ENCODE measurements around the gene LIME1. TPM values are rescaled to one million over a fixed set of nuclear protein-coding genes. Genes with fewer than 3 reads are reported as not detected.

LIME1 gene
- polyA plus RNA-seq, 1 experiment, result 1.5 TPM

- Histone ChIP-seq H3K27ac (ENCODE audit: low read depth, low read length) (no peak overlapping the region), H3K4me3 (ENCODE audit: low read depth, low read length) (no peak overlapping the region), H3K9me3 (ENCODE audit: control insufficient read depth, insufficient read depth, low read length) (no peaks in the 10 kb centered on the region; the same call in 1 of the 2 replicates), H3K27me3 (ENCODE audit: control insufficient read depth, insufficient read depth, low read length) (no peaks in the 10 kb centered on the region)
- CTCF ChIA-PET, result no interaction called here
- no peak for TF ChIP-seq CTCF (IDR thresholded peaks at IDR 0.05; ENCODE audit: low read depth, low read length)
- POLR2A ChIA-PET, result interaction anchor here (0.6 kb wide), 1 partner anchor 15 kb away, joined by 5 read pairs; no protein-coding TSS in a partner anchor
- DNase-seq (ENCODE audit: low read depth, low spot score), result no peak
Measured at GRCh38 chr20:63758152-63758551, 21.7 kb downstream of the LIME1 start.

- CTCF ChIA-PET, result interaction anchor here (0.6 kb wide), 1 partner anchor 112 kb away, joined by 3 read pairs; no protein-coding TSS in a partner anchor
- no peak overlapping the region for H3K4me3 ChIP-seq (ENCODE audit: low read depth, low read length)
- no peaks in the 10 kb centered on the region; the same call in 1 of the 2 replicates for H3K9me3 ChIP-seq (ENCODE audit: control insufficient read depth, insufficient read depth, low read length)
- no peak overlapping the region for H3K27ac ChIP-seq (ENCODE audit: low read depth, low read length)
- H3K27me3 ChIP-seq (ENCODE audit: control insufficient read depth, insufficient read depth, low read length), result no peaks in the 10 kb centered on the region
- POLR2A ChIA-PET, result no interaction called here
- DNase-seq (ENCODE audit: low read depth, low spot score), result no peak
- TF ChIP-seq CTCF (IDR thresholded peaks at IDR 0.05; ENCODE audit: low read depth, low read length), result no peak
Measured at GRCh38 chr20:63759377-63759901, 23.0 kb downstream of the LIME1 start.

GRCh38 chr20:63765082-63765873, 28.8 kb downstream of the LIME1 start:
- TF ChIP-seq CTCF (IDR thresholded peaks at IDR 0.05; ENCODE audit: low read depth, low read length), result no peak
- Histone ChIP-seq H3K27ac (ENCODE audit: low read depth, low read length) (no peak overlapping the region), H3K4me3 (ENCODE audit: low read depth, low read length) (no peak overlapping the region), H3K27me3 (ENCODE audit: control insufficient read depth, insufficient read depth, low read length) (no peaks in the 10 kb centered on the region), H3K9me3 (ENCODE audit: control insufficient read depth, insufficient read depth, low read length) (no peaks in the 10 kb centered on the region; the same call in 1 of the 2 replicates)
- ChIA-PET POLR2A (no interaction called here), CTCF (interaction anchor here (0.6 kb wide), 1 partner anchor 13 kb away, joined by 4 read pairs; no protein-coding TSS in a partner anchor)
- DNase-seq (ENCODE audit: low read depth, low spot score), result no peak

- ChIA-PET POLR2A (no interaction called here), CTCF (interaction anchor here (0.6 to 1.3 kb wide), 2 partner anchors 10 to 14 kb away, joined by 3 to 4 read pairs; no protein-coding TSS in a partner anchor)
- Histone ChIP-seq H3K27ac (ENCODE audit: low read depth, low read length) (no peak overlapping the region), H3K9me3 (ENCODE audit: control insufficient read depth, insufficient read depth, low read length) (peaks cover 3% of the 10 kb centered on the region; the same call in 1 of the 2 replicates), H3K4me3 (ENCODE audit: low read depth, low read length) (no peak overlapping the region), H3K27me3 (ENCODE audit: control insufficient read depth, insufficient read depth, low read length) (no peaks in the 10 kb centered on the region)
- no peak for TF ChIP-seq CTCF (IDR thresholded peaks at IDR 0.05; ENCODE audit: low read depth, low read length)
- no peak for DNase-seq (ENCODE audit: low read depth, low spot score)
Measured at GRCh38 chr20:63765902-63766301, 29.4 kb downstream of the LIME1 start.

Data from AG04450 (cell line).